H9 (cell line): ENCODE data around the gene CHST1. TPM values are rescaled to one million over a fixed set of nuclear protein-coding genes. Genes with fewer than 3 reads are reported as not detected.

Experiments
- DNase-seq: peaks from one replicate; pipeline ENCODE4 v3.0.0-alpha.2; 2017
- H2AFZ ChIP-seq: one replicate; pipeline ENCODE4 v1.6.1; 2013; ENCODE audit warnings: mild to moderate bottlenecking, low read length, control low read depth, moderate library complexity
- H2AK5ac ChIP-seq: 2 replicates; pipeline ENCODE4 v1.6.1; 2013; ENCODE audit warnings: low read length, control low read depth, mixed read lengths; ENCODE audit not compliant: insufficient read length
- H2BK120ac ChIP-seq: one replicate; pipeline ENCODE4 v1.6.1; 2013; ENCODE audit warnings: low read depth, mild to moderate bottlenecking, low read length, control low read depth, inconsistent platforms; ENCODE audit not compliant: poor library complexity, severe bottlenecking
- H2BK12ac ChIP-seq: 2 replicates; pipeline ENCODE4 v1.6.1; 2013; ENCODE audit warnings: low read length, control low read depth, mixed read lengths, low read depth; ENCODE audit not compliant: insufficient read length
- H2BK15ac ChIP-seq: 2 replicates; pipeline ENCODE4 v1.6.1; 2013; ENCODE audit warnings: low read depth, low read length, control low read depth
- H2BK20ac ChIP-seq: one replicate; pipeline ENCODE4 v1.6.1; 2013; ENCODE audit warnings: low read depth, mild to moderate bottlenecking, low read length, control low read depth, inconsistent platforms; ENCODE audit not compliant: poor library complexity, severe bottlenecking
- H2BK5ac ChIP-seq: 2 replicates; pipeline ENCODE4 v1.6.1; 2013; ENCODE audit warnings: low read length, control low read depth, mixed read lengths; ENCODE audit not compliant: insufficient read length
- H3K14ac ChIP-seq: 2 replicates; pipeline ENCODE4 v1.6.1; 2013; ENCODE audit warnings: low read length, control low read depth; ENCODE audit not compliant: insufficient read depth
- H3K18ac ChIP-seq: 2 replicates; pipeline ENCODE4 v1.6.1; 2013; ENCODE audit warnings: low read depth, mild to moderate bottlenecking, mixed read lengths, low read length, control low read depth; ENCODE audit not compliant: insufficient read length
- H3K23ac ChIP-seq: 2 replicates; pipeline ENCODE4 v1.6.1; 2013; ENCODE audit warnings: low read length, control low read depth, mixed read lengths, low read depth; ENCODE audit not compliant: insufficient read length
- H3K23me2 ChIP-seq: 2 replicates; pipeline ENCODE4 v1.6.1; 2013; ENCODE audit warnings: low read depth, mild to moderate bottlenecking, mixed read lengths, low read length, control low read depth; ENCODE audit not compliant: insufficient read length, poor library complexity, severe bottlenecking
- H3K27ac ChIP-seq: 2 replicates; pipeline ENCODE4 v1.5.1; 2013; ENCODE audit warnings: low read length, control low read depth, mixed read lengths, low read depth; ENCODE audit not compliant: insufficient read length
- H3K27me3 ChIP-seq: 2 replicates; pipeline ENCODE4 v1.6.1; 2013; ENCODE audit warnings: low read length, control low read depth, inconsistent platforms; ENCODE audit not compliant: insufficient read depth
- H3K4ac ChIP-seq: 2 replicates; pipeline ENCODE4 v1.6.1; 2013; ENCODE audit warnings: low read depth, mild to moderate bottlenecking, control low read depth, inconsistent platforms, low read length, moderate library complexity
- H3K4me1 ChIP-seq: 2 replicates; pipeline ENCODE4 v1.6.1; 2013; ENCODE audit warnings: low read length, control low read depth, inconsistent platforms; ENCODE audit not compliant: insufficient read depth
- H3K4me2 ChIP-seq: 2 replicates; pipeline ENCODE4 v1.6.1; 2013; ENCODE audit warnings: low read length, control low read depth, mixed read lengths; ENCODE audit not compliant: insufficient read length, insufficient read depth
- H3K56ac ChIP-seq: 2 replicates; pipeline ENCODE4 v1.6.1; 2013; ENCODE audit warnings: low read depth, mild to moderate bottlenecking, mixed read lengths, low read length, control low read depth; ENCODE audit not compliant: insufficient read length
- H3K79me1 ChIP-seq: 2 replicates; pipeline ENCODE4 v1.6.1; 2013; ENCODE audit warnings: low read depth, mild to moderate bottlenecking, moderate library complexity, low read length, control low read depth, inconsistent platforms; ENCODE audit not compliant: insufficient read depth, poor library complexity, severe bottlenecking
- H3K79me2 ChIP-seq: 2 replicates; pipeline ENCODE4 v1.6.1; 2013; ENCODE audit warnings: low read length, control low read depth, inconsistent platforms; ENCODE audit not compliant: insufficient read depth
- H3K9ac ChIP-seq: 2 replicates; pipeline ENCODE4 v1.6.1; 2013; ENCODE audit warnings: low read length, control low read depth, mixed read lengths; ENCODE audit not compliant: insufficient read length; ENCODE audit errors: extremely low read depth
- H3K9me3 ChIP-seq: one replicate; pipeline ENCODE4 v1.6.1; 2013; ENCODE audit warnings: low read depth, low read length, inconsistent platforms; ENCODE audit not compliant: control insufficient read depth
- H3T11ph ChIP-seq: one replicate; pipeline ENCODE4 v1.6.1; 2013; ENCODE audit warnings: mild to moderate bottlenecking, low read length, control low read depth, inconsistent platforms
- H4K20me1 ChIP-seq: one replicate; pipeline ENCODE4 v1.6.1; 2013; ENCODE audit not compliant: control insufficient read depth, insufficient read length, insufficient read depth
- H4K5ac ChIP-seq: 2 replicates; pipeline ENCODE4 v1.6.1; 2013; ENCODE audit warnings: low read depth, mild to moderate bottlenecking, mixed read lengths, low read length, control low read depth; ENCODE audit not compliant: insufficient read length
- H4K8ac ChIP-seq: replicated peaks from 2 replicates; pipeline ENCODE4 v1.6.1; 2013; ENCODE audit warnings: low read length, control low read depth, mixed read lengths, low read depth; ENCODE audit not compliant: insufficient read length
- H4K91ac ChIP-seq: 2 replicates; pipeline ENCODE4 v1.6.1; 2013; ENCODE audit warnings: low read depth, mild to moderate bottlenecking, moderate library complexity, mixed read lengths, low read length, control low read depth; ENCODE audit not compliant: insufficient read length
- H3K27ac Mint-ChIP-seq, 3 experiments: 2 replicates in 2 of 3; 3 replicates in 1 of 3; pipeline ENCODE4 v1.8.0; 2020 to 2021; ENCODE audit warnings: mixed read lengths in 3 of 3, mild to moderate bottlenecking in 1 of 3, moderate library complexity in 1 of 3
- H3K27me3 Mint-ChIP-seq: 2 replicates; pipeline ENCODE4 v1.8.0; 2021; ENCODE audit warnings: low read depth, mild to moderate bottlenecking, moderate library complexity, mixed read lengths
- H3K36me3 Mint-ChIP-seq, 3 experiments: 2 replicates in 2 of 3; 3 replicates in 1 of 3; pipeline ENCODE4 v1.8.0; 2020 to 2021; ENCODE audit warnings: low read depth in 3 of 3, mixed read lengths in 3 of 3; ENCODE audit not compliant: insufficient read depth in 1 of 3
- H3K4me1 Mint-ChIP-seq, 2 experiments: 2 replicates each; pipeline ENCODE4 v1.8.0; 2020; ENCODE audit warnings: mixed read lengths in 2 of 2
- H3K4me3 Mint-ChIP-seq, 2 experiments: 2 replicates in 1 of 2; 3 replicates in 1 of 2; pipeline ENCODE4 v1.8.0; 2020 to 2021; ENCODE audit warnings: mild to moderate bottlenecking in 2 of 2, mixed read lengths in 2 of 2, moderate library complexity in 1 of 2
- H3K9me3 Mint-ChIP-seq, 2 experiments: 2 replicates in 1 of 2; 3 replicates in 1 of 2; pipeline ENCODE4 v1.8.0; 2020; ENCODE audit warnings: mild to moderate bottlenecking in 2 of 2, mixed read lengths in 2 of 2, moderate library complexity in 1 of 2
- CTCF ChIP-seq: fragments of 200-600 bp; sonication (generic); conservative IDR thresholded peaks from 3 replicates; pipeline ENCODE4 v1.8.0; 2021; ENCODE audit warnings: antibody characterized with exemption, mild to moderate bottlenecking
- WGBS: extraction: QIAGEN DNeasy Blood & Tissue Kit; methylation state at CpG from one replicate; pipeline ENCODE4 v1.1.7; 2013; ENCODE audit warnings: missing lambda C conversion rate, low lambda C conversion rate, mixed read lengths; ENCODE audit not compliant: insufficient read length; ENCODE audit errors: extremely low coverage; 5-methylcytosine and 5-hydroxymethylcytosine counted together
- total RNA-seq: library from RNA; stranded (reverse); gene quantifications from 2 replicates; pipeline ENCODE4 v1.2.1, GENCODE V29; 2021

Gene CHST1
- total RNA-seq, 1 experiment from 2014 or later, result 0.57 TPM

DNA sequence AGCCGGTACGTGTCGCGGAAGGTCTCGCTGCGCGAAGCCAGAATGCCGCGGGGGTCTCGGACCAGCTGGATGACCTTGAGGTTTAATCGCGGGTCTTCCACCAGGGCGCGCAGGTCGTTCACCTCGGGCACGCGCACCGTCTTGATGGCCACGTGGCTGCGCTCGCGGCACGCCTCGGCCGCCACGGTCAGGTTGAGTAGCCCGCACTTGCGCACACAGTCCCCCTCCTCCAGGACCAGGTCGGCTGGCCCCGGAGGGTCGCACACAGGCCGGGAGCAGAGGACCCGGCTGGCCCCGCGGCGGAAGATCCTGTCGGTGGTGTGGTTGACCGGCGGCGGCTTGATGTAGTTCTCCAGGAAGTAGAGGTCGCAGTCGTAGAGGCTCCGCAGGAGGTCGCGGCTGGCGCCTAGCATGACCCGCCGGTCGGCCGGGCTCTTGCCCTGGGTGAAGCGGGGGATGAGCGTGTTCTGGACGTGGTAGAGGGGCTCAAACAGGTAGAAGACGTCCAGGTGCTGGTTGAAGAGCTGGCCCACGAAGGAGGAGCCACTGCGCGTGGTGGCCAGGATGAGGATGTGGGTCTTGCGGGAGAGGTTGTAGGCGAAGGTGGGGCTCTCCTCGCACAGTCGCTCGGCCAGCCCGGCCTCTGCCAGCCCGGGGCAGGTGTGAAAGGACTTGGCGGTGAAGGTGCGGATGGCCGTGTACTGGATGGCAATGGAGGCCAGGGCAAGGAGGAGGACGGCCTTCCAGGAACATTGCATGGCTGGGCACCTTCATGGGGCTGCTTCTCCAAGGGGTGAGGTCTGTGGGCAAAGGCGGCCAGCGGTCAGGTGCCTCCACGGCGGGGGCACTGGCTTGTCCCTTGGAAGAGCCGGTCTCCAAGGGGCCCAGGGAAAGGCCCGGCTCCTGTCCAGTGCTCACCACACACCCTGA lies 15.0 kb downstream of the CHST1 start:
- no peak for DNase-seq
- H3K9me3 Mint-ChIP-seq, result 0 out of 5 replicates have a peak, but pooled peaks cover 0 to 2% of the 10 kb centered on the region in 2 experiments

More for the DNA sequence above, 15.0 kb downstream of the CHST1 start:
- H3K27me3 Mint-ChIP-seq, result peaks cover 3% of the 10 kb centered on the region
- Histone ChIP-seq H3K79me2 (no peaks in the 10 kb centered on the region), H4K8ac (no peak overlapping the region), H3K23me2 (no peaks in the 10 kb centered on the region), H4K20me1 (no peaks in the 10 kb centered on the region), H2BK120ac (no peak overlapping the region), H4K5ac (no peak overlapping the region), H3K27ac (no peak overlapping the region), H2AFZ (no peak overlapping the region), H2BK5ac (no peak overlapping the region), H3K79me1 (no peaks in the 10 kb centered on the region), H2BK15ac (no peak overlapping the region), H2AK5ac (no peak overlapping the region), H3K18ac (no peak overlapping the region), H3K27me3 (no peaks in the 10 kb centered on the region), H3K14ac (no peak overlapping the region), H3K23ac (no peak overlapping the region), H3K56ac (no peak overlapping the region), H2BK20ac (no peak overlapping the region), H3K4me1 (peaks cover 4% of the 10 kb centered on the region; the same call in 1 of the 2 replicates), H3K4me2 (no peak overlapping the region), H3K9ac (no peak overlapping the region), H3T11ph (no peak overlapping the region), H3K4ac (no peak overlapping the region), H3K9me3 (no peaks in the 10 kb centered on the region), H2BK12ac (no peak overlapping the region), H4K91ac (no peak overlapping the region)
- peaks cover 22 to 24% of the 10 kb centered on the region in 2 experiments for H3K4me1 Mint-ChIP-seq
- H3K27ac Mint-ChIP-seq, result peak overlapping the region in 1 of 3 experiments; percentile 57; a peak in 2 of 7 replicates
- H3K4me3 Mint-ChIP-seq, result no peak overlapping the region
- TF ChIP-seq CTCF, result no peak
- WGBS, result no CpG with 5 or more reads among the region's 75 CpGs
- H3K36me3 Mint-ChIP-seq, result no peaks in the 10 kb centered on the region; a peak in 1 of 7 replicates
